Stimulated activated CD4-positive, alpha-beta T cell treated with anti-CD3 and anti-CD28 coated beads, TNF-alpha, amount 100 ng/mL, for 4 hours (primary cell): ENCODE measurements around the gene PLD2.
"Not testable (repeated sequence)": the region's sequence is repeated elsewhere in the genome, so short reads cannot be mapped to it uniquely, and the experiment has no call there.

ENCODE experiments used
- DNase-seq, 3 experiments: peaks; one replicate each; pipeline ENCODE4 v3.0.0-alpha.2; 2020; ENCODE audit warnings: low read depth in 3 of 3

Gene PLD2

DNA sequence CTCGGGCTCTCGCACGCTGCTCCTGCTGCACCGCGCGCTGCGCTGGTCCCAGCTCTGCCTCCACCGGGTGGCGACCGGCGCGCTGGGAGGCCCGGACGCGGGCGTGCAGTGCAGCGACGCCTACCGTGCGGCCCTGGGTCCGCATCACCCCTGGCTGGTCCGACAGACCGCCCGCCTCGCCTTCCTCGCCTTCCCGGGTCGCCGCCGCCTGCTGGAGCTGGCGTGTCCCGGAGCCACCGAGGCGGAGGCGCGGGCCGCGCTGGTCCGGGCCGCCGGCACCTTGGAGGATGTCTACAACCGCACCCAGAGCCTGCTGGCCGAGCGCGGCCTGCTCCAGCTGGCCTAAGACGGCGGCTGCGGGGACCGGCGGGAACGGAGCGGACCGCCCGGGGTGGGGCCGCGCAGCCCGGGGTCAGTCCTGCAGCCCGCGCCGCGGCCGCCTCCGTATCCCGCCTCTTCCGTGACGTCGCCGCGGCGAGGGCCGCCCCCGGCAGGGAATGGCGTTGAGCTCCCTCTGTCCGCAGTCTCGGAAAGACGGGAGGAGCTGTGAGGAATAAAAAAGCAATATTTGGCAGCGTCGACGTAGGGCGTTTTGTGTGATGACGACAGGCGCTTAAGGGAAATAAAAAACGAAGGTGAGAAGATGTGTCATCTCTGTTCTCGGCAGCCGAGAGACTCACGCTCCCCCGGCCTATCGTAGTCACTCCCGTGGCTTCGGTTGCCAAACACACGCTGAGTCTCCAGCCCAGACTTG is 16.8 kb upstream of the PLD2 start:
- DNase-seq: peak; percentile 54 to 62 (median 57)

DNA sequence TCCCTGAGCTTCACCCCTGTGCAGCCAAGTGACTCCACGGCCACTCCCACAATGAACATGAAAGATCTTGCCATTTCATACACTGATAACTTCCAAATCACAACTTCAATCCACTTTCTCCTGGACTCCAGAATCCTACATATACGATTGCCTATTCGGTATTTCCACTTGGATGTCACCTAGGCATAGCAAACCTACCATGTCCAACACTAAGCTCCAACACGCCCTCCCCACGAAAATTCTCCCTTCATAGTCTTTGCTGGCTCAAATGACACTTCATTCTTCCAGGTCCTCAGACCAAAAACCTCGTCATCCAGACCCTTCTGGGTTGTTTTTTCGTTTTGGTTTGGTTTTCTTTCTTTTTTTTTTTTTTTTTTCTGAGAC is 16.3 kb upstream of the PLD2 start:
- no peak for DNase-seq

DNA sequence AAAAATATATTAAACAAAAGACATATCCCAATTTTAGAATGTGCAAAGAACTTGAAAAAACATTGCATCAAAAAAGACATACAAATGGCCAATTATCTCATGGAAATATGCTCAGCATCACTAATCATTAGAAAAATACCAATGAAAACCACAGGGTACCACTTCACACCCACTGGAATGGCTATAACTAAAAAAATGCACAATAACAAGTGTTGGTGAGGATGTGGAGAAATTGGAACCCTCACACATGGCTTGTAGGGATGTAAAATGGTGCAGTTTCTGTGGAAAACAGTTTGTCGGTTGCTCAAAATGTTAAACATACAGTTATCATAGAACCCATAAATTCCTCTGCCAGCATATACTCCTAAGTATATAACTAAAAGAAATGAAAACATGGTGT is 11.8 kb upstream of the PLD2 start:
- no peak for DNase-seq

DNA sequence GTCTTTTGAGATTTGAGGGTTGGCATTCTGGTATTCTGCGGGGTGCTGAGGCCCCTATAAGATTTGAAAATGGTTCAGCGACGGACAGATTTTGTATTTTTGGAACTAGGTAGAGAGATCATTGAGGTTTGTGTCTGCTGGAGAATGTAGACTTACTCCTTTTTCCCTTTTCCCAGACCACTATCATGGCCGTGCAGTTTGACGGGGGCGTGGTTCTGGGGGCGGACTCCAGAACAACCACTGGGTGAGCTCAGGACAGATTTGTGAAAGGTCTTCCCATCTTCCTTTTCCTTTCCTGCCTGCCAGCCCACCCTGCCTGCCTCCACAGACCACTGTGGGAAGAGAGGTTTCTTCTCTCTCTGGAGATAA is 10.4 kb upstream of the PLD2 start:
- no peak for DNase-seq

DNA sequence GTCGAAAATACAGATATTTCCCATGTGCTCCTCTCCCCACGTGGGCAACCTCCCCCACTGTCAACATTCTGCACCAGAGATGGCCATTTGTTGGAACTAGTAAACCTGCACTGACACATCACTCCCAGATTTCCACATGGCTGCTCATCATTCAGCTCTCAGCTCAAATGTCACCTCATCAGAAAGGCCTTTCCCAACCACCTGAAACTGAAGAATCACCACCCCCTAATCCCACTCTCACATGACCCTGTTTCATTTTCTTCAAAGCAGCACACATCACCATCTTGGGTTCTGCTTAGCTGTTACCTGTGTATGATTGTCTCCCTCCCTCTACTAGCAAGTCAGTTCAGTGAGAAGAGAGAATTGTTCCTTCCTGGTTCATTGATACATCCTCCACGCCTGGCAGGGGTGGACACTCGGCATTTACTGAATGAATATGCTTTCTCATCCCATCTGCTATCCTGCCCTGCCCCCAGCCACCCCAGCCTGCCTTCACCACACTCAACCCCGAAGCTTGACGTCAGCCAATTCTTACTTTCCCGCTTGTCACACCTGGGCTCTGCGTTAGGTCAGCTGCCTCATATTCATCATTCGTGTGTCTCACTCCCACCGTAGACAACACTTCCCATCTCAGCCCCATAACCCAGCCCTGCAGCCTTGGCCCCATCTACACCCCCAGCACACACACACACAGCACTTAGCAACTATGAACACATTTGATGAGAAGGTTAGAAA is 6.3 kb upstream of the PLD2 start:
- no peak for DNase-seq

DNA sequence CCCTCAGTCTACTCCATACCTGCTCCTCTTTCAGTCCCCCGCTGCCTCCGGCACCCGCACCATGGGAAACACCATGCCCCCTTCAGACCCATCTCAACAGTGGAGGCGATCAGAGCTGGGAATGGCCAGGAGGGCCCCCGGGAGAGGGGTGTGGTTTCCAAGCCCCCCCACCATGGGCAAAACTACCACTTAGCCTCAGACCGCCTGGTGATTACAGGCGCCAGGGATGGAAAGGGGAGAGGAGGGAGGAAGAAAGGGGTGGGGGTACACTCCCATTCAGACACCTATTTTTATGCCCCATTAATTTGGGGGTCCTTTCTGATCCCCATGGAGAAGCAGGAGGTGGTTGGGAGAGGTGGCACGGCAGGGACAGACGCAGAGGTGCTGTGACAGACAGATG is 4.7 kb upstream of the PLD2 start, which contains the start of gene C17orf114:
C17orf114 (minus strand) TSS at position 101 of the 400 bp plus-strand sequence.
- no peak for DNase-seq

DNA sequence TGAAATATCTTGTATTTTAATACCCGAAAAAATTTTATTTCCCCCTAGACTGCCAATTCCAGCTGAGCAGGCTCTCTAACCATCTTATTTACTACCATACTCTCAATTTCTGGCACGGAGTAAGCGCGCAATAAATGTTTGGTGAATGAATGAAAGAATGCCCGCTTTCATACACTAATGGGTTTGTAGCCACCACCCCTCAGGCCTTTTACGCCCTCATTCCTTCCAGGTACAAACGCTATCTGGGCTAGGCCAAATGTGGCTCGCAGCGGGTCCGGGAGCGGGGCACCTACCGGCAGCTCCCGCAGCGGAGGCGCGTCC is 536 bp upstream of the PLD2 start:
- no peak for DNase-seq

DNA sequence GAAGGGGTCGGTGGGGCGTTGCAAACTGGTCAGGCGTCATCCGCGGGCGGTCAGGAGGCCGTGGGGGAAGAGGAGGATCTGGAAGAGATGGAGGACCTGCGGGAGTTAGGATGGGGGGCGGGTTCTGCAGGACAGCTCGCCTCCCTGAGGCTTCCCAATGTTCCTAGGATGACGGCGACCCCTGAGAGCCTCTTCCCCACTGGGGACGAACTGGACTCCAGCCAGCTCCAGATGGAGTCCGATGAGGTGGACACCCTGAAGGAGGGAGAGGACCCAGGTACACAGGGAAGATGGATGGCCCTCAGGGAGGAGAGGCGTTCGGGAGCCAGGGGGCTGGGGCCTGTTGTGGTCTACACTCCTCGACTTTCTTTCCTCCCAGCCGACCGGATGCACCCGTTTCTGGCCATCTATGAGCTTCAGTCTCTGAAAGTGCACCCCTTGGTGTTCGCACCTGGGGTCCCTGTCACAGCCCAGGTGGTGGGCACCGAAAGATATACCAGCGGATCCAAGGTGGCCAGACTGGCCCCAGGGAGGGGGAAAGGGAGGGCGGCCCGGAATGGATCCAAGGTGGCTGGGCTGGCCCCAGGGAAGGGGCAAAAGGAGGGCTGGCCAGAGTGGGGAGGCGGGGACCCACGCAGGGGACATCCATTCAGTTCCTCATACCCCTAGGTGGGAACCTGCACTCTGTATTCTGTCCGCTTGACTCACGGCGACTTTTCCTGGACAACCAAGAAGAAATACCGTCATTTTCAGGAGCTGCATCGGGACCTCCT is 839 bp downstream of the PLD2 start:
- no peak for DNase-seq

DNA sequence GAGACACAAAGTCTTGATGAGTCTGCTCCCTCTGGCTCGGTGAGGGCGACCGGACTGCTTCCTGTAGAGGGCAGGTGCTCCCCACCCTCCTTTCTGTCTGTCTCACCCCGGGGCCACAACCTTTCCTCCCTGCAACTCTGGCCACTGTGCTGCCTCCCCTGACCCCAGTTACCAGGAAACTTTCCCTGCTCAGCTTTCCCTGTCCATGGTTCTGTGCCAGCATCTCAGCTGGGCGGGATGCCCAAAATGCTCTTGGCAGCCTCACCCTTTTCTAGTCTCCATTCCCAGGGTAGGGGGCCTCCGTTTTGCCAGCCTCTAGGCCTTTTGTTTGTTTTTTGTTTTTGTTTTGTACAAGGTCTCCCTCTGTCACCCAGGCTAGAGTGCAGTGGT is 1.4 kb downstream of the PLD2 start:
- no peak for DNase-seq

DNA sequence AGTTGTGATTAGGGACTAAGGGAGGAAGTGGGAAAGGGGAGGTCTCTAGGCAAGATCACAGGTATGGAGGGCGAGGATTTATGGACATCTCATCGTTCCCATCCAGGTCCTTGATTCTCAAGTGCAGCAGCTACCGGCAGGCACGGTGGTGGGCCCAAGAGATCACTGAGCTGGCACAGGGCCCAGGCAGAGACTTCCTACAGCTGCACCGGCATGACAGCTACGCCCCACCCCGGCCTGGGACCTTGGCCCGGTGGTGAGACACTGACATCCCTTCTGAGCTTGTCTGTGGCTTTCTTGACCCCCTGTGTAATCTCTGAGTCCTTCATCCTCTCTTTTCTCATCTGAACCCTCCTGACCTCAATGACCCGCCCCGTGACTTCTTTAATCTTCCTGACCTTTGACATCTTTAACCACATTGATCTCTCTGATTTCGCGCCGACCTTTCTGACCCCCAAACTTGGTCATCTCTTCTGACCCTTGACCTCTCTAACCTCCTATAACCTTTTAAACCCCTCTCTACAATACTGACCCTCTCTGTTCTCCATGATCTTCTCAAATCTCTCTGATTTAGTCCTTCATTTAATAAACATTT is 3.8 kb downstream of the PLD2 start:
- no peak for DNase-seq

DNA sequence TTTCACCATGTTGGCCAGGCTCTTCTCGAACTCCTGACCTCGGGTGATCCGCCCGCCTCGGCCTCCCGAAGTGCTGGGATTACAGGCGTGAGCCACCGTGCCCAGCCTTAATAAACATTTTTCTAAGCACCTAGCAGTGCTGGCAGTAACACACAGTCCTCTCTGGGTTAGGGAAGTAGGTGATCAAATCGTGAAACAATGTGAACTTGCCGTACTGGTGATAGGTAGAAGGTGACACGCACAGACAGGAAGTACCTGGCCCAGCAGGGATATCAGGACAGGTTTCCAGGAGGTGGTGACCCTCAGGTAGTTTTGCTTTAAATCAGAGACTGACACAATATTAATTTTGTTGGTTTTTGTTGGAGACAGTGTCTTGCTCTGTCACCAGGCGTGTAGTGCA is 4.5 kb downstream of the PLD2 start:
- DNase-seq: no peak

DNA sequence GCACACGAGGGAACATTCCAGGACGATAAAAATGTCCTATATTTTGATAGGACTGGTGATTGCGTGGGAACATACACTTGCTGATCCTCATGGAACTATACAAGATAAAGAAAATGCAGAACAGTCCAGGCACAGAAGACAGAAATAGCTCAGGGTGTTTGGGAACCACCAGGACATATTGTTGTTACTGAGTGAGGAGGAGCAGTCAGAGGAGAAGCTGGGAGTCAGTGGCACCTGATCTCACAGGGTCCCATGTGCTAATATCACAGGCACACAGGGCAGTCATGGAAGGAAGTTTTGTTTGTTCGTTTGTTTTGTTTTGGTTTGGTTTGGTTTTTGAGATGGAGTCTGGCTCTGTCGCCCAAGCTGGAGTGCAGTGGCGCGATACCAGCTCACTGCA is 5.7 kb downstream of the PLD2 start:
- DNase-seq: no peak

DNA sequence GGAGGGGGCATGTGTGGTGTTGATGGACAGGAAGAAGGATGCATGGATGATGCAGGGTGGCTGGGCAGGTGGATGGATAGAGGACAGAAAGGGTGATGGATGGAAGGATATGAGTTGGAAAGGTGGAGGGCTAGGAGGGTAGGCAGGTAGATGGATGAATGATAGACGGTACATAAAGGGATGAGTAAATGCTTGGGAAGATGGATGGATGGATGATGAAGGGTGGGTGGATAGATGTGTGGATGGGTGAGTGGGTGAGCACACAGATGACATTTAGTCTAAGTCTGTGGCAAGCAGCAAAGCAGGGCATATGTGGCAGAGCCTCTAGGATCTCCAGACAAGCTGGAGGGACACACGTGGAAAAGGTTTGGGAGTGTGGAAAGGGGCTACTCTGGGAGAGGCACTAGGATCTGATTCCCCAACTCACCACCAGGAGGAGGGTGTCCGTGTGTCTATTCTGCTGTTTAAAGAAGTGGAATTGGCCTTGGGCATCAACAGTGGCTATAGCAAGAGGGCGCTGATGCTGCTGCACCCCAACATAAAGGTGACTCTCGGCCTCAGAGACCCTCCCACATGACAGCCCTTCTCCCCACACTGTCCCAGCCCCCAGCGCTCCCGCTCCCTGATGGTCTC is 8.2 kb downstream of the PLD2 start:
- DNase-seq: no peak

DNA sequence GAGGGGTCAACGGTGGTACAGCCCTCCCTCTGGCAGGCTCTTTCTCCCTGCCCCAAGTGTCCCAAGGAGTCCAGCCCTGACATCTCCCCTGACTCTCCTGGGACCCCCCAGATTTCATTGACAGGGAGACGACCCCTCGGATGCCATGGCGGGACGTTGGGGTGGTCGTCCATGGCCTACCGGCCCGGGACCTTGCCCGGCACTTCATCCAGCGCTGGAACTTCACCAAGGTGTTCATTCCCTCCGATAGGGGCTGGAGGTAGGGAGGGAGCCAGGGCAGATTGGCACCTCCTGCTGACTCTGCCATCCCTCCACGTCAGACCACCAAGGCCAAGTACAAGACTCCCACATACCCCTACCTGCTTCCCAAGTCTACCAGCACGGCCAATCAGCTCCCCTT is 9.9 kb downstream of the PLD2 start:
- DNase-seq: no peak

DNA sequence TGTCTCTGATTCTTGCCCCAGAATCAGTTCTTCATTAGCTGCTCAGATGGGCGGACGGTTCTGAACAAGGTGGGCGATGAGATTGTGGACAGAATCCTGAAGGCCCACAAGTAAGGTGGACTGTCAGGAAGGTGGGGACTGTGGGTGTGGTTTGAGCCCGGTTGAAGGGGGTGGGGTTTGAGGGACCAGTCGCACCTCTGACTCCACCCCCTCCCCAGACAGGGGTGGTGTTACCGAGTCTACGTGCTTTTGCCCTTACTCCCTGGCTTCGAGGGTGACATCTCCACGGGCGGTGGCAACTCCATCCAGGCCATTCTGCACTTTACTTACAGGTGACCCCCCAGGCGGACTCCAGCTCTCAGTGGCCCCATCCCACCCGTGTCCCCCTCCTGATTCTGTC is 11.3 kb downstream of the PLD2 start:
- DNase-seq: no peak

DNA sequence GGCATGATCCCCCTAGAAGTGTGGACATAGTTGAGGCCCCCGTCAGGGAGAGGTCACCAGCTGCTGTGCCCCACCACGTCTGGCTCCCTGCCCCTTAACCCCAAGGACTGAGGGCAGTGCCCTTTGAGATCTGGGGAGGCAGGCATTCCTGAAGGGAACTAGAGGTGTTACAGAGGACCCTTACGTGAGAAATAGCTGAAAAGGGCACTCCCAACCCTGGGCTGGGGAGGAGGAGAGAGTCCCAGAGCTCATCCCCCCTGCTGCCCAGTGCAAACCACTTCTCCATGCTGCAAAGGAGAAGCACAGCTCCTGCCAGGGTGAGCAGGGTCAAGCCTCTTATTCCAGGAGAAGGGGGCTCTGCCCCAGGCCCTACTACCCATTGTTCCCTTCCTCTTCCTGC is 15.9 kb downstream of the PLD2 start:
- no peak for DNase-seq

DNA sequence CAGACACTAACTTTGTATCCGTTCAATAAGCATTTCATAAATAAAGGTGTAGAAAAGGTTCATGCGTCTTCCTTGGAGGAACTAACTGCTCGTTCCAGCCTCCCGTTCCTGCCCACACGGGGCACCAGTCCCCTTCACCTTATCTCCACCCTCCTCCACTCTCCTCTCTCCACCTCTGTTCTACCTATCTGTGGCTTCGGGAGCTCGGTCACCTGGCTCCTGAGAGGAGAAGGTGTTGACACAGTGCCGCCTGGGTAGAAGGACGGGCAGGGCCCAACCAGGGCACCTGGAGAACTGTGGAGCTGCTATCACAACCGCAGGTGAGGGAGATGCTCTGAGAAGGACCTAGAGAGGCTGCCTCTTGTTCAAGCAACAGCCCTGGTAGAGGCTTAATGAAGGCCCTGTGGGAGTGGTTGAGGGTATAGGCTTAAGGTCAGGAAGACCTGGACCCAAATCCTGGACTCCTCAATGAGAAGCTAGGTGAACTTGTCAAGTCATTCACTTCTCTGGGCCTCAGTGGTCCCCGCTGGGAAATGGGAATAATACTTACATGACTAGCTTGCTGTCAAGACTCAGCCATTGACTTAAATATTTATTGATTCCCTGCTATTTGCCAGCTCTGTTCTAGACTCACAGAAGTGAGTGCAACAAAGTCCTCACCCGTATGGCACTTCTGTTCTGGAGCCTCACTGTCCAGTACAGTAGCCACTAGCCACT is 16.6 kb downstream of the PLD2 start:
- no peak for DNase-seq

DNA sequence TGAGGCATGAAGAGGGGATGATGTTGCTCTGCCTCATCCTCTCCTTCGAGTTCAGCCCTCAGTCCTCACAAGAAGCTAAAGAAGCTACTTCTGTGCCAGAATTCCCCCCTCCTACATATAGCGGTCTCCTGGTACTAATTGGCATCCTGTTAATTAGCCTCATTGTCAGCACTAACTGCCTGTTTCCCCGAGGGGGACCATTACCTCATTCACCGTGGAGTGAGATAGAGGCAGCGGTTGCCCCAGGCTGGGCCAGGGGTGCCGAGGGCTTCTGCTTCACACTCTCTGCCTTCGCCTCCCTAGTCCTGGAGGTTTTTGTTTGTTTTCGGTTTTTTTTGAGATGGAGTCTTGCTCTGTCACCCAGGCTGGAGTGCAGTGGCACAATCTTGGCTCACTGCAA is 20.4 kb downstream of the PLD2 start:
- no peak for DNase-seq

DNA sequence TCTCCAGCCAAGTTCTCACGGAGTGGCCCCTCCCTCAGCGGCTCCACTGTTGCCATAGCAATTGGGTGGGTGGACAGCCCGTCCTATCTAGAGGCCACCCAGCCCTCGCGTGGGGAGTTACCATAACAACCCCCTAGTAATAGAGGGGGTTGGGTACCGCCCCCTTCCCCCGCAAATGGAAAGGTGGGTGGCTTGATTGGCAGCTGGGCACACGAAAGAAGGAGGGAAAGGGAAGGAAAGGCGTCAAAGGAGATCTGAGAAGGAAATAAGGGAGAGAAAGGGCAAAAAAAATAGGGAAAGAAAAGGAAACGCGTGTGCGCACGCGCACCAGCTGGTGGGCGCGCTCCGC is 25.9 kb downstream of the PLD2 start:
- DNase-seq: not testable (repeated sequence)

DNA sequence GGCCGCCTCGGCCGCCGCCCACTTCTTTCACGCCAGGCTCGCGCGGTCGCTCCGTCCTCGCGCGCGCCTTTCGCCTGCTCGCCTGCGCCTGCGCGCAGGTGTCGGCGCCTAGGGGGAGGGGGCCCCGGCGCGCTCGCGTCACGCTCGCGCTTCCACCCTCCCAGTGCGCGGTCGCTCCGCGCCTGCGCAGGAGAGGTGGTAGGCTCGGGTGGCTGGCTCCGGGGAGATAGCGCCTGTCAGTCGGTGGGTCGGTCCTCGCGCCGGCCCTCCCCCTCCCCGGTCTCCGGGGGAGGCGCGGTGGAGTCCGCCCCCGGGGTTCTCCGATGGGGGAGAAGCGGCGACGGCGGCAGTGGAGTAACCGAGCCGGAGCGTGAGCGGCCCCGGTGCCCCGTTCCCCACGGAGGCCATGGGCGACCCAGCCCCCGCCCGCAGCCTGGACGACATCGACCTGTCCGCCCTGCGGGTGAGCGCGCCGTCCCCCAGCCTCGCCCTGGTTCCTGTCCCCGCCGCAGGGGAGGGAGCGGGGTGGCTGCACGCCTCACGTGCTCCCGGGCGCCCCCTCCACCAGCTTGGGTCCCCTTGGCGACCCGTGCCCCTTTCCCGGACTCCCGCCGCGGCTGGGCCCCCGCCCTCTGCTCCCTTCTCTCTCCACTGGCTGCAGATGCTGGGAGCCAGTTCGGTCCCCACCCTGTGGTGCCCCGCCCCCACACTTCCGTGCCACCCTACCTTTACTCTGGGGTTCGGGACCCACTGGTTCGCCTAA is 26.4 kb downstream of the PLD2 start, which contains the start of gene MINK1:
MINK1 (plus strand) TSS at position 163 of the 763 bp plus-strand sequence; CDS start at position 407, 244 bp downstream.
- peak; percentile 73 to 81 (median 80) for DNase-seq
